Measurements from ENCODE around the gene CRNKL1.

DNA sequence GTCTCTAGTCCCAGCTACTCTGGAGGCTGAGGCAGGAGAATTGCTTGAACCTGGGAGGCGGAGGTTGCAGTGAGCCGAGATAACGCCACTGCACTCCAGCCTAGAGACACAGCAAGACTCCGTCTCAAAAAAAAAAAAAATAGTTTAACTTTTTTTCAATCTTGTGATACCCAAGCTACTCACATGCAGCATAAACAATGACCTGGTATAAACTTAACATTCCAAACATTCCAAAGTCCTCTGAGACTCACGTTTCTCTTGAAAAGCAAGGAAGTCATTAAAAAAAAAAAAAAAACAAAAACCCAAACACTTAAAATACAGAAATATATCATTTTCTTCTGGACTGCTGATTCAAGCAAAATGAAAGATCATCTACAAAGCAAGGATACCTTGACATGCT lies 14.3 kb downstream of the CRNKL1 start:
- TF ChIP-seq POLR2A (IDR thresholded peaks at IDR 0.05) = no peak
- TF ChIP-seq, protein P1, sequence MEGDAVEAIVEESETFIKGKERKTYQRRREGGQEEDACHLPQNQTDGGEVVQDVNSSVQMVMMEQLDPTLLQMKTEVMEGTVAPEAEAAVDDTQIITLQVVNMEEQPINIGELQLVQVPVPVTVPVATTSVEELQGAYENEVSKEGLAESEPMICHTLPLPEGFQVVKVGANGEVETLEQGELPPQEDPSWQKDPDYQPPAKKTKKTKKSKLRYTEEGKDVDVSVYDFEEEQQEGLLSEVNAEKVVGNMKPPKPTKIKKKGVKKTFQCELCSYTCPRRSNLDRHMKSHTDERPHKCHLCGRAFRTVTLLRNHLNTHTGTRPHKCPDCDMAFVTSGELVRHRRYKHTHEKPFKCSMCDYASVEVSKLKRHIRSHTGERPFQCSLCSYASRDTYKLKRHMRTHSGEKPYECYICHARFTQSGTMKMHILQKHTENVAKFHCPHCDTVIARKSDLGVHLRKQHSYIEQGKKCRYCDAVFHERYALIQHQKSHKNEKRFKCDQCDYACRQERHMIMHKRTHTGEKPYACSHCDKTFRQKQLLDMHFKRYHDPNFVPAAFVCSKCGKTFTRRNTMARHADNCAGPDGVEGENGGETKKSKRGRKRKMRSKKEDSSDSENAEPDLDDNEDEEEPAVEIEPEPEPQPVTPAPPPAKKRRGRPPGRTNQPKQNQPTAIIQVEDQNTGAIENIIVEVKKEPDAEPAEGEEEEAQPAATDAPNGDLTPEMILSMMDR (IDR thresholded peaks at IDR 0.05) = no peak
- no peak for TF ChIP-seq EP300 (IDR thresholded peaks at IDR 0.05; ENCODE audit: low read depth)
- TF ChIP-seq POLR2AphosphoS5 (IDR thresholded peaks at IDR 0.05) = no peak

Measured in transverse colon (tissue), 4 donors.